GM21619 (cell line): ENCODE data around the gene N4BP2L2.
"Not testable (repeated sequence)": the region's sequence is repeated elsewhere in the genome, so short reads cannot be mapped to it uniquely, and the experiment has no call there.

Experiments used
- ATAC-seq: cut with Tn5 transposase; IDR thresholded peaks from one replicate; pipeline ENCODE4 v1.9.1; 2021; ENCODE audit not compliant: unreplicated experiment

Gene N4BP2L2

GRCh38 chr13:32538621-32539246, at the start of gene N4BP2L2:
Gene N4BP2L2, minus strand, starts transcription at chr13:32538795. Its CDS starts 1,768 bp downstream, at chr13:32537027.
- ATAC-seq, result peak; percentile 96

DNA sequence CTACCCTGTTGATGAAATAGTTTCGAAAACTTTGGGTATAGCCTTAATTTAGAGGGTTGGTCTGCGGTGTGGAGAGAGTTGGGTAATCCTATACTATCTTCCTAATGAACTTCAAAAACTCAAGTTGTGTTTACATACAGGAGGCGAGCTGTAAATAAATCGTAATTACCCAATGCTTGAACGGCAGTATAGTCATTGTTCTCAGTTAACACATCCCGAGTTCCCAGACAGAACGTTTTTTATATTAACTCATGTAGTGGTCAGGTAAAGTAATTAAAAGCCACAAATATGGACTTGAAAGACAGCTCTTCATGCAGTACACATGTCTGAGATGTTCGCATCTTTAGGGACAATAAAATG, 49.2 kb upstream of the N4BP2L2 start:
- ATAC-seq, result no peak

DNA sequence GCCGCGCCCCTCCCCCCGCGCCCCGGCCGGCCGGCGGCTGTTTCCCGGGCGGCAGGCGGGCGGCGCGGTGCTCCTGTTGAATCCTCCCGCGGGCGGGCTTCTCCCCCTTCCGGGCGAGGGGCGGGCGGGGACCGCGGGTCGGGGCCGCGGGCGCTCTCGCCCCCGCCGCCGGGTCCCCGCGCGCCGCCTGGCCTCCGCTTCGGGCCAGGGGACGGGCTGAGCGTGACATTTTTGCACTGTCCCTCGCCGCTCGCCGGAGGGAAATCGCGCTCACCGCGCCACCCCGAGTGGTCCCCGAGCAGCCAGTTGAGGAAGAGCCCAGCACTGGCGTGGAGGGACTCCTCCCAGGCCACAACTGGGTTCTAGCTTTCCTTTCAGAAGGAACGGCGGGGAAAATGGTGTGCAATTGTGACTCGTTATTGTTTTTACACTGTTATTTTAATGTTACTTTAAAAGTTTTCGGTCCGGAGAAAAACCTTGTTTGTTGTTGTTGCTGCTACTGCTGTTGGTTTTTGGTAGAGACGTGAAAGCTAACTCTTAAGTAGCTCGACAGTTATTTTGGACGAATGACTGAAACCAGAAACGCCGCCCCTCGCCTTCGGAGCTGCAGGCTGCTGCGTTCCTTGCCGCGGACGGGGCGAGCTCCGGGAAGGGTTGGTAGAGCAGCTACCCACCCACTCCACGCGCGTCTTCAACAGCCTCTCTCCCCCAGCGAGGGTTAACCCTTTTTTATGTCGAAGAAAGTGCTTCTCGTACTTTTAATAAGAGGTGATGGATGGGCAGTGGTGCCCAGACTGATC, 48.6 kb upstream of the N4BP2L2 start:
- ATAC-seq, result peak; percentile 34

DNA sequence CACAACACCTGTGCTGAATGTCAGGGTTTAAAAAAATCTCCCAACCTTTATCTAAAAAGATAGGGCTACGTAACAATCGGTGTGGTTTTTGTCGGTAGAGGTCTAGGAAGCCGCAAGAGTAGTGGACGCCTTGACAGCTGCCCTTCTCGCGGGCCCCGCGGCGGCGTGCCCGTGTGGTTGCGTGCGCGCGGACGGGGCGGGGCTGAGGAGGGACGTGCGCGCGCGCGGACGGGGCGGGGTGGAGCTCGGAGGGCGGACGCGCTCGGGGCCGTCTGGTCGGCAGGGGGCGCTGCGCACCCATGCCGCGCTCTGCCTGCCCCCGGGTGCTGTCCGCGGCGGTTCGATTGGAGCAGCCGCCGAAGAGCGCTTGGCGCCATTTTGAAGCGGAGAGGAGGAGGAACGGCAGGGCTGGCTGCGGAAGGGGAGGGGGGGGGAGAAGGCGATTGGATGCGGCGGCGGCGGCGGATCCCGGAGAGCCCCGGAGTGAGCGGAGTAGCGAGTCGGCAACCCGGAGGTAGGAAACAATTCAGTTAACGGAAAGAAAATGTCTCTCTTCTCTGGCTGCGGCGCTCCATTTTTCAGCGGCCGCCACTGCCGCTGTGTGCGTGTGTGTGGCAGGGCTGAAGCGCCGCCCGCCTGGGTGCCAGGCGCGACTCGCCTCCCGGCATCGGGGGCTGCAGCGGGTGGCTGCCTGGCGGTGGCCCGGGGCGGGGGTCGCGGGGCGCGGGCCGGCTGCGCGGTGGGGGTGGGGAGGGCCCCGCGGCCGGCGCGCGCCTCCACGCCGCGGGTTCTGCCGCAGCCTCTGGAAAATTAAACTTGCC, 47.7 kb upstream of the N4BP2L2 start, which contains the start of gene PDS5B:
TSS of gene PDS5B (plus strand) at position 373 of the 821 bp plus-strand sequence. CDS start 62,321 bp downstream, outside the sequence.
- peak; percentile 75 for ATAC-seq

GRCh38 chr13:32585550-32586079, 47.0 kb upstream of the N4BP2L2 start:
- ATAC-seq, result no peak

DNA sequence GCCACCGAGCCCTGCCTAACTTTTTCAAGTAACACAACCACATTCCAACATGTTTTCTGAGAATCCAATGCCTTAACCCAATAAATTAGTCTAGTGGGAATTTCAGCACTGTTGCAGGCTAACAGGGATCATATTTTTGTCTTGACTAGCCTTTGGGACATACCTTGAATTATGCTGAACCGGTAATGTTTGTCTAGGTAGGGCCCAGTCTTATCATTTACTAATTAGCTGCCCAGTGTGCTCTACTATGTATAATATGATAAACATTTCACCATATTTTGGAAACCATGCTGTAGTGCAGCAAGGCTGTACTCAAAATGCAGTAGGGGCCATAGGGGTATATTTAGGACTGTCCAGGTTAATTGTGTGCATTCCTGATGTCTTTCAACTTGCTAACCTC, 44.4 kb upstream of the N4BP2L2 start:
- no peak for ATAC-seq

DNA sequence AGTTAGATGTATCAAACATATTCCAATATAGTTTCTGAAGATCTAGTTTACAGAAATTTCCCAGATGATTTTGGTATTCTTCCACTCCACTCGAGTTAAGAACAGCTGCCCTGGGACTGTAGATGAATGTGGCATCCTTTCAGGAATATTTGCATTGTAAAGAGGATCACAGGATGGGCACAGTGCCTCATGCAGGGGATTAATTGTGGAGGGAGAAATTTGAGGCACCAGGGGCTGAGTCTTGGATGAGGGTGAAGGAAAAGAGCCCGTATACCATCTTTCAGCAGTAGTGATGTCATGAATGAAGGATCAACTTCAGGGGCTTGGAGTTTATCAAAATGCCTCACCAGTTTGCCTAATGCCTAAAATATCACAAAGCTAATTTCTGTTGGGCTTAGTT, 43.7 kb upstream of the N4BP2L2 start:
- ATAC-seq, result no peak

GRCh38 chr13:32581177-32581786, 42.7 kb upstream of the N4BP2L2 start:
- no peak for ATAC-seq

GRCh38 chr13:32577032-32577431, 38.4 kb upstream of the N4BP2L2 start:
- ATAC-seq, result no peak

GRCh38 chr13:32575687-32576086, 37.1 kb upstream of the N4BP2L2 start:
- not testable (repeated sequence) for ATAC-seq

DNA sequence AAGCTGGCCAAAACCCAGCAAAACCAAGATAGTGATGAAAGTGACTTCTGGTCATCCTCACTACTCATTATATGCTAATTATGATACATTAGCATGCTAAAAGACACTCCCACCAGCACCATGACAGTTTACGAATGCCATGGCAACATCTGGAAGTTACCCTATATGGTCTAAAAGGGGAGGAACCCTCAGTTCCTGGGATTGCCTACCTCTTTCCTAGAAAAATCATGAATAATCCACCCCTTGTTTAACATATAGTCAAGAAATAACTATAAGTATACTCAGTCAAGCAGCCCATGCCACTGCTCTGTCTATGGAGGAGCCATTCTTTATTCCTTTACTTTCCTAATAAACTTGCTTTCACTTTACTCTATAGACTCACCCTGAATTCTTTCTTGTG, 22.2 kb upstream of the N4BP2L2 start:
- ATAC-seq, result not testable (repeated sequence)

DNA sequence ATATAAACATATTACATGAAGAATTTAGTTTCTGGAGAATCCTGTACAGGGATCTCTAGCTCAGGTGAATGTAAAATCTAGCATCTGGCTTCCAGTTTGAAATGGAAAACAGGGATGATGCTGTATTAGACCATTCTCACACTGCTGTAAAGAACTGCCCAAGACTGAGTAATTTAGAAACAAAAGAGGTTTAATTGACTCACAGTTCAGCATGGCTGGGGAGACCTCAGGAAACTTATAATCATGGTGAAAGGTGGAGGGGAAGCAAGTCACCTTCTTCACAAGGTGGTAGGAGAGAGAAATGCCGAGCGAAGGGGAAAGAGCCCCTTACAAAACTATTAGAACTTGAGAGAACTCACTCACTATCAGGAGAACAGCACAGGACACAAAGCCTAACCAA, 17.0 kb upstream of the N4BP2L2 start:
- ATAC-seq, result no peak

- no peak for ATAC-seq
These were observed 15.1 kb upstream of the N4BP2L2 start for GRCh38 chr13:32553720-32554119.

GRCh38 chr13:32549788-32550187, 11.2 kb upstream of the N4BP2L2 start:
- no peak for ATAC-seq

DNA sequence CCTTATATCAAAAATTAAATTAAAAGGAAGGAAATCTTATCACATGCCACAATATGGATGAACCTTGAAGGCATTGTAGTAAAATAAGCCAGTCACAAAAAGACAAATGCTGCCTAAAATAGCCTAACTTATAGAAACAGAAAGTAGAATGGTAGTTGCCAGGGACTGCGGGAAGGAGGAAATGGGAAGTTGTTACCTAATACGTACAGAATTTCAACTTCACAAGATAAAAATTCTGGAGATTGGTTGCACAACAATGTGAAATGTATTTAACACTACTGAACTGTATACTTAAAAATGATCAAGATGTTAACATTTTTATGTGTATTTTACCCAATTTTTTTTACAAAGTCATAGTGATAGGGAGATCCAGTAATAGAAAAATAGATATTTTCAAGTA, 10.2 kb upstream of the N4BP2L2 start:
- no peak for ATAC-seq

DNA sequence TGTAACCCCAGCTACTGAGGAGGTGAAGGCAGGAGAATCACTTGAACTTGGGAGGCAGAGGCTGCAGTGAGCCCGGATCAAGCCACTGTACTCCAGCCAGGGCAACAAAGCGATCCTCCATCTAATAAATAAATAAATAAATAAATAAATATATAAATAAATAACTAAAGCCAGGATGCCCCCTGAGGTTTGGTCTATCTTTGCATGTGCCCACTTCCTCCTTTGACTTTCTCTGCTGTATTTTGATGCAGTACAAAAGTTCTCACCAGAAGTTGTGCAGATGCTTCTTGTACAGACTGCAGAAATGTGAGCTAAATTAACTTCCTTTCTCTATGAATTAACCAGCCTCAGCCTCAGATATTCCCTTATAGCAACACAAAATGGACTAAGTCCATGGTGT, 6.5 kb upstream of the N4BP2L2 start:
- ATAC-seq, result no peak

DNA sequence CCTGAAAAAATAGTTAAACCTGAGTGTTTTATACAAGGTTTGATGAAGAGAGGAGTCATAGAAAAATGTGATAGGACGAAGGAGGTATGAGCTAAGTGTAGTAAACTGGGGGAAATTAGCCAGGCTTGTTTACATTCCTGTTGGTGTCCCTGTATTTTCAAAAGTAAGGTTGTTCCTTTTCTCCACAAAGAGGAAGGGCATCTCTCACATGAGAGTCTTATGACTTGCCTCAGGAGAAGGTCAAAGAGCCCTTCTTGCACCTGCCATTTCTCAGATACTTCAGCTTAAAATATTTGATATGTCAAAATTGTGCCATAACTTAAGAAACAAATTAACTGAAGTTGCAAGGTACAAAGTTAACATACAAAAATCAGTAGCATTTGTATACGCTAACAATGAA, 3.6 kb upstream of the N4BP2L2 start:
- no peak for ATAC-seq

- ATAC-seq, result peak; percentile 68
These were observed 413 bp downstream of the N4BP2L2 start for GRCh38 chr13:32538143-32538620.

DNA sequence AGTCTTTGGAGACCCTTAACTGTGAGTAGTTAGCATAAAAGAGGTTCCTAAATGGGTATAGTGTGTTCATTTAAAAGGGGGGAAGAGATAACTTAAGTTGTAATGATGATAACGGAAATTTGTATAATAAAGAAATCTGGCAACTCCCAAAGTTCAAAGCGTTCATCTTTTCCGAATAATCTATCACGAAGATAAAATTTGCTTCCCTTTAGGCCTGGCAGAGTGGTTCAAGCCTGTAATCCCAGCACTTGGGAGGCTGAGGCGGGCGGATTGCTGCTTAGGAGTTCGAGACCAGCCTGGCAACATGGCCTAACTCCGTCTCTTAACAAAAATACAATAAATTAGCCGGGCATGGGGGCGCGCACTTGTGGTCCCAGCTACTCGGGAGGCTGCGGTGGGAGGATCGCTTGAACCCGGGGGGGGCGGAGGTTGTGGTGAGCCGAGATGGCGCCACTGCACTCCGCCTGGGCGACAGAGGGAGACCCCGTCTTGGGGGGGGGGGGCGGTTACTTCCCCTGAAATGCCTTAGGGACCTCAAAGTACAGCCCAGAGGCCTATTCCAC, 934 bp downstream of the N4BP2L2 start:
- no peak for ATAC-seq

GRCh38 chr13:32535748-32536147, 2.8 kb downstream of the N4BP2L2 start:
- ATAC-seq, result no peak
